Epithelial cell of proximal tubule (primary cell): Measurements from ENCODE around the gene RABGAP1L. TPM values are rescaled to one million over a fixed set of nuclear protein-coding genes. Genes with fewer than 3 reads are reported as not detected.
A peak's percentile ranks its signal among the peaks of the same experiment; 100 is the strongest.

Experiments used
- DNase-seq: peaks from one replicate; pipeline ENCODE4 v3.0.0-alpha.2; 2011; ENCODE audit warnings: low read depth
- H3K4me3 ChIP-seq: 2 replicates; pipeline ENCODE4 v1.5.1; 2011; ENCODE audit warnings: low read depth, mild to moderate bottlenecking, low read length
- total RNA-seq: library from RNA; depleted of rRNA; stranded (reverse); fragments of >200 nt; gene quantifications from 2 replicates; pipeline ENCODE4 v1.2.3, GENCODE V29; 2015
- TF ChIP-seq, protein P1 (sequence below): conservative IDR thresholded peaks from 2 replicates; pipeline ENCODE4 v1.5.1; 2012; ENCODE audit warnings: low read depth, mild to moderate bottlenecking, low read length

The RABGAP1L gene
- total RNA-seq, 1 donor from 2014 or later, result 16.3 TPM

DNA sequence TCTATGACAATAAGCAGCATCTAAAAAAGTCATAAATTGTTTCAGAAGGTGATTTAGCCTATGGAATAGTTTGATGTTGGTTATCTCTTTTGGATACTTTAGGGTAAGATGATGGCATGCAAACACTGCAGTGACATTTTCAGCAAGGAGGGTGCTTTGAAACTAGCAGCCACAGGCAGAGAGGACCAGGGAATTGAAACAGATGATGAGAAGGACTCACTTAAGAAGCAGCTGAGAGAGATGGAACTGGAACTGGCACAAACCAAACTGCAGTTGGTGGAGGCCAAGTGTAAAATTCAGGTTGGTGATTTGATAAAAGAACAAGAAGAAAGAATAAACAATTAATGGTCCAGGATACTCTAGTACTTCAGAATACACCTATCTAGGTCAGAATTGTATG is 829.2 kb downstream of the RABGAP1L start:
- TF ChIP-seq, protein P1, sequence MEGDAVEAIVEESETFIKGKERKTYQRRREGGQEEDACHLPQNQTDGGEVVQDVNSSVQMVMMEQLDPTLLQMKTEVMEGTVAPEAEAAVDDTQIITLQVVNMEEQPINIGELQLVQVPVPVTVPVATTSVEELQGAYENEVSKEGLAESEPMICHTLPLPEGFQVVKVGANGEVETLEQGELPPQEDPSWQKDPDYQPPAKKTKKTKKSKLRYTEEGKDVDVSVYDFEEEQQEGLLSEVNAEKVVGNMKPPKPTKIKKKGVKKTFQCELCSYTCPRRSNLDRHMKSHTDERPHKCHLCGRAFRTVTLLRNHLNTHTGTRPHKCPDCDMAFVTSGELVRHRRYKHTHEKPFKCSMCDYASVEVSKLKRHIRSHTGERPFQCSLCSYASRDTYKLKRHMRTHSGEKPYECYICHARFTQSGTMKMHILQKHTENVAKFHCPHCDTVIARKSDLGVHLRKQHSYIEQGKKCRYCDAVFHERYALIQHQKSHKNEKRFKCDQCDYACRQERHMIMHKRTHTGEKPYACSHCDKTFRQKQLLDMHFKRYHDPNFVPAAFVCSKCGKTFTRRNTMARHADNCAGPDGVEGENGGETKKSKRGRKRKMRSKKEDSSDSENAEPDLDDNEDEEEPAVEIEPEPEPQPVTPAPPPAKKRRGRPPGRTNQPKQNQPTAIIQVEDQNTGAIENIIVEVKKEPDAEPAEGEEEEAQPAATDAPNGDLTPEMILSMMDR, result no peak
- no peak overlapping the region for H3K4me3 ChIP-seq
- no peak for DNase-seq

DNA sequence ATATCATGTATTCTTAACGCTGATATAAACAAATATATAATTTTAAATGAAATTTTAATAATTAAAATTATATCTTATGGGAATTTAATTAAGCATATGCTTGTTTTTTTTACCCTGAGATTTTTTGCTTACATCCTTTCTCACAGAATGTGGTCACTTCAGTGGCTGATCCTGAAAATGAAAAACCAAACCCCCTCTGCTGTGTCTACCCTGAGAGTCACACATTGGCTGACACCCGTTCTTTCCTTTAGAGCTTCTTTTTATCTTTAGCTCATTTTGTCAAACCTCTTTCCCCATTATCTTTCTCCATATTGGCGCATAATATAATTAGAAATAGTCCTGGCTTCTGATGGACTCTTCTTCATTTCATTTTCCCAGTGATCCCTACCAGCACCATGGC is 829.7 kb downstream of the RABGAP1L start:
- TF ChIP-seq, protein P1, result no peak
- H3K4me3 ChIP-seq, result no peak overlapping the region
- no peak for DNase-seq

- no peak for DNase-seq
- TF ChIP-seq, protein P1, result no peak
- no peak overlapping the region for H3K4me3 ChIP-seq
These were observed 830.4 kb downstream of the RABGAP1L start for GRCh38 chr1:174989536-174990220.

DNA sequence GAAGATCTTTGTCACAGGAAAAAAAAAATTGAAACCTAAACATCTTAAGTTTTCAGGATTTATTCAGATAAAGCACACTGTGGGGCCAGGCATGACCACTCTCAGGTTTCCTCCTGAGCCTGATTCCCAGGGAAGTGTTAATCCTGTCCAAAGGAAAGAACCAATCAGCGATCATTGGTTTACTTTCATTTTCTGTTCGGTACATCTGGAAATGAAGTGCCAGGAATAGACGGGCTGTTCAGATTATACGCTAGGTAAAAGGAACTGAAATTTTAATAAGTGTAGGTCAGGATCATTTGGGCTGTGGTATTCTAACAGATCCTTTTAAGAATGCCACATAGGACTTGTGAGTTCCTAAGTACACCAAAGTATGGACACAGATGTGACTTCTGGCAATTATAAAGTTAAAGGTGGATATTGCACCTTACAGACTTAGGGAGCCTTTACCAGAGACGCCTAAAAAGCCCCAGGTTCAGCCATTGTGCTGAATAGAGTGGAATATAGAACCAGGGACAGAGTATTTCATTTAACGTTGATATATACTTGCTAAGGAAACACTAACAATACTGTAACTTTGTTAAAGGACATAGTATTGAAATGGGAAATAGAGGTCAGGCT is 831.2 kb downstream of the RABGAP1L start:
- H3K4me3 ChIP-seq, result peak overlapping the region; percentile 58

GRCh38 chr1:174991473-174991872 is 832.2 kb downstream of the RABGAP1L start:
- no peak overlapping the region for H3K4me3 ChIP-seq
- TF ChIP-seq, protein P1, result no peak
- DNase-seq, result no peak

More for the DNA sequence above, 831.2 kb downstream of the RABGAP1L start:
- TF ChIP-seq, protein P1, result no peak
- DNase-seq, result no peak

GRCh38 chr1:174995121-174995520 is 835.8 kb downstream of the RABGAP1L start:
- DNase-seq, result no peak
- no peak overlapping the region for H3K4me3 ChIP-seq
- TF ChIP-seq, protein P1, result no peak

DNA sequence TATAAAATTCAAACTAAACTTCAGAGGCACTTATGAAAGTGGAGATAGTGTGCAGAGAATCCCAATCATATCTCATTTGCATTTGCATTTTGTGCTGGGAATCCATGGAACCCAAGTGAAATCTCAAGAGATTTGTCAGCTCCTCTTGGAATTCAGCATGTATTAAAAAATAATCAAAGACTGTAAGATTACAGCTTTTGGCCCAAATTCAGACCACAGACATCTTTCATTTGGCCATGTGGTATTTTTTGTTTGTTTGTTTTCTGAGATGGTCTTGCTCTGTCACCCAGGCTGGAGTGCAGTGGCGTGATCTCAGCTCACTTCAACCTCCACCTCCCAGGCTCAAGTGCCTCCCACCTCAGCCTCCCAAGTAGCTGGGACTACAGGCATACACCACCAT is 836.6 kb downstream of the RABGAP1L start:
- TF ChIP-seq, protein P1, result no peak
- DNase-seq, result no peak
- no peak overlapping the region for H3K4me3 ChIP-seq
